ENCODE data around the gene MID2.
A peak's percentile ranks its signal among the peaks of the same experiment; 100 is the strongest.

The MID2 gene

DNA sequence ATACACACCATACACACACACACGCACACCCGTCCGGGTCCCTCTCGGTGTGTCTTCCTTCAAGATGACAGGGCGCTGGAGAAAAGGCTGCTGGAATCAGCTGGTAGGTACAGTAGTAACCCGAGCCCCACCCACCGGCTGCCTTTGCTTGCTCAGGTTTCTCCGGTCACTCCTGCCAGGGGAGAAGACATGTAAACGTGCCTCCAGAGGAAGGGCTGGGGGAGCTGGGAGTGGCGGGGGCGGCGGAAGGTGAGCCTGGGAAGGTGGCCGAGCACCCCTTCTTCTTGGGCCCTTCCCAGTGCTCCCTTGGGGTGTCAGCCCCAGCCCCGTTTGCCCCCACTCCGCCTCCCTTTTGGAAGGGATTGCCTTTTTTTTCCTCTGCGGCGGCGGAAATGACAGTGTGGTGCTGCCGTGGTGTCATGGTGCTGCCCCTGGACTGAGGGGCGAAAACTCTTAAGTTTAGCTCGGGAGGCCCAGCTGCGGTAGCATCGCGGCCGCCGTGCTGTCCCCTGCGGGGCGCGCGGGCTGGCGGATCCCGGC, at the start of gene MID2:
Gene MID2 (plus strand): TSS at position 169 of the 540 bp plus-strand sequence. CDS start 561 bp downstream, outside the sequence.
- no peaks in the 10 kb centered on the region for H3K36me3 Mint-ChIP-seq (ENCODE audit: low read depth)
- H3K27ac Mint-ChIP-seq = peak within 1 kb of the TSS; percentile 96 to 97 (median 96)
- H3K4me1 Mint-ChIP-seq = peaks cover 35% of the 10 kb centered on the region
- peaks cover 5% of the 10 kb centered on the region for H3K27me3 Mint-ChIP-seq (ENCODE audit: low read depth)
- H3K4me3 Mint-ChIP-seq = peak within 1 kb of the TSS; percentile 84 to 90 (median 85)
- TF ChIP-seq, protein P1, sequence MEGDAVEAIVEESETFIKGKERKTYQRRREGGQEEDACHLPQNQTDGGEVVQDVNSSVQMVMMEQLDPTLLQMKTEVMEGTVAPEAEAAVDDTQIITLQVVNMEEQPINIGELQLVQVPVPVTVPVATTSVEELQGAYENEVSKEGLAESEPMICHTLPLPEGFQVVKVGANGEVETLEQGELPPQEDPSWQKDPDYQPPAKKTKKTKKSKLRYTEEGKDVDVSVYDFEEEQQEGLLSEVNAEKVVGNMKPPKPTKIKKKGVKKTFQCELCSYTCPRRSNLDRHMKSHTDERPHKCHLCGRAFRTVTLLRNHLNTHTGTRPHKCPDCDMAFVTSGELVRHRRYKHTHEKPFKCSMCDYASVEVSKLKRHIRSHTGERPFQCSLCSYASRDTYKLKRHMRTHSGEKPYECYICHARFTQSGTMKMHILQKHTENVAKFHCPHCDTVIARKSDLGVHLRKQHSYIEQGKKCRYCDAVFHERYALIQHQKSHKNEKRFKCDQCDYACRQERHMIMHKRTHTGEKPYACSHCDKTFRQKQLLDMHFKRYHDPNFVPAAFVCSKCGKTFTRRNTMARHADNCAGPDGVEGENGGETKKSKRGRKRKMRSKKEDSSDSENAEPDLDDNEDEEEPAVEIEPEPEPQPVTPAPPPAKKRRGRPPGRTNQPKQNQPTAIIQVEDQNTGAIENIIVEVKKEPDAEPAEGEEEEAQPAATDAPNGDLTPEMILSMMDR (IDR thresholded peaks at IDR 0.05; ENCODE audit: unreplicated experiment in 3 of 3) = no peak
- peaks cover 11% of the 10 kb centered on the region for H3K9me3 Mint-ChIP-seq

GRCh38 chrX:107776649-107777535, 48.8 kb upstream of the MID2 start:
- no peaks in the 10 kb centered on the region for H3K36me3 Mint-ChIP-seq (ENCODE audit: low read depth)
- H3K27me3 Mint-ChIP-seq (ENCODE audit: low read depth) = peaks cover 4% of the 10 kb centered on the region
- peak overlapping the region; percentile 9 to 39 (median 22) for H3K27ac Mint-ChIP-seq
- TF ChIP-seq, protein P1 (IDR thresholded peaks at IDR 0.05; ENCODE audit: unreplicated experiment in 3 of 3) = peak; percentile 58 to 72 (median 70)
- peaks cover 24% of the 10 kb centered on the region for H3K4me1 Mint-ChIP-seq
- peak overlapping the region; percentile 86 to 90 (median 86) for H3K4me3 Mint-ChIP-seq
- no peaks in the 10 kb centered on the region for H3K9me3 Mint-ChIP-seq

- TF ChIP-seq, protein P1 (IDR thresholded peaks at IDR 0.05; ENCODE audit: unreplicated experiment in 3 of 3) = no peak
- H3K36me3 Mint-ChIP-seq (ENCODE audit: low read depth) = no peaks in the 10 kb centered on the region
- H3K27me3 Mint-ChIP-seq (ENCODE audit: low read depth) = peaks cover 4% of the 10 kb centered on the region
- peaks cover 24% of the 10 kb centered on the region for H3K4me1 Mint-ChIP-seq
- H3K9me3 Mint-ChIP-seq = no peaks in the 10 kb centered on the region
- peak within 1 kb of the TSS; percentile 86 to 90 (median 86) for H3K4me3 Mint-ChIP-seq
- H3K27ac Mint-ChIP-seq = peak within 1 kb of the TSS; percentile 9 to 39 (median 22)
Measured at GRCh38 chrX:107777536-107777832, 48.2 kb upstream of the MID2 start, which contains the start of gene NCBP2L. Gene NCBP2L, plus strand, starts transcription at chrX:107777733. Its CDS starts 16,488 bp downstream, at chrX:107794221.

DNA sequence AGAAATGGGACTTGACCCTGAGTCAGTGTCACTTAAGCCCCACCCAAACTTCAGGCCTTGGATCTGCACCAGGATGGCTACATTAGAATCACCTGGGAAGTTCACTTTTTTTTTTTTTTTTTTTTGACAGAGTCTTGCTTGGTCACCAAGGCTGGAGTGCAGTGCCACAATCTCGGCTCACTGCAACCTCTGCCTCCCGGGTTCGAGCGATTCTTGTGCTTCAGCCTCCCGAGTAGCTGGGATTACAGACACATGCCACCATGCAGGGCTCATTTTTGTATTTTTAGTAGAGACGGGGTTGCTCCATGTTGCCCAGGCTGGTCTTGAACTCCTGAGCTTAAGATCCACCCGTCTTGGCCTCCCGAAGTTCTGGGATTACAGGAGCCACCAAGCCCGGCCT, 45.1 kb upstream of the MID2 start:
- H3K27ac Mint-ChIP-seq = no peak overlapping the region
- H3K27me3 Mint-ChIP-seq (ENCODE audit: low read depth) = peaks cover 4% of the 10 kb centered on the region
- H3K9me3 Mint-ChIP-seq = no peaks in the 10 kb centered on the region
- no peaks in the 10 kb centered on the region for H3K36me3 Mint-ChIP-seq (ENCODE audit: low read depth)
- peaks cover 13% of the 10 kb centered on the region for H3K4me1 Mint-ChIP-seq
- TF ChIP-seq, protein P1 (IDR thresholded peaks at IDR 0.05; ENCODE audit: unreplicated experiment in 3 of 3) = no peak
- no peak overlapping the region for H3K4me3 Mint-ChIP-seq

- no peaks in the 10 kb centered on the region for H3K4me1 Mint-ChIP-seq
- TF ChIP-seq, protein P1 (IDR thresholded peaks at IDR 0.05; ENCODE audit: unreplicated experiment in 3 of 3) = no peak
- H3K36me3 Mint-ChIP-seq (ENCODE audit: low read depth) = no peaks in the 10 kb centered on the region
- H3K4me3 Mint-ChIP-seq = no peak overlapping the region
- H3K9me3 Mint-ChIP-seq = peaks cover 2% of the 10 kb centered on the region
- H3K27ac Mint-ChIP-seq = no peak overlapping the region
- no peaks in the 10 kb centered on the region for H3K27me3 Mint-ChIP-seq (ENCODE audit: low read depth)
Measured at GRCh38 chrX:107787827-107788226, 37.8 kb upstream of the MID2 start.
